ENCODE data around the gene PRPF19. TPM values are rescaled to one million over a fixed set of nuclear protein-coding genes. Genes with fewer than 3 reads are reported as not detected.

The PRPF19 gene
- total RNA-seq, 2 donors from 2014 or later = 42.0 to 52.2 TPM

- Histone ChIP-seq H3K4me1 (ENCODE audit: control insufficient read depth in 1 of 2, low read depth in 2 of 2) (no peaks in the 10 kb centered on the region), H3K27me3 (replicated peaks; ENCODE audit: insufficient read depth) (no peaks in the 10 kb centered on the region), H3K27ac (no peak overlapping the region), H3K36me3 (no peaks in the 10 kb centered on the region), H3K9me3 (no peaks in the 10 kb centered on the region), H3K4me3 (no peak overlapping the region)
- ATAC-seq (ENCODE audit: insufficient number of reproducible peaks, low FRiP score, low read depth) = no peak
- no peak for DNase-seq (ENCODE audit: low spot score)
- no peak for TF ChIP-seq CTCF (IDR thresholded peaks at IDR 0.05)
These were observed 42.5 kb downstream of the PRPF19 start for GRCh38 chr11:60863550-60864521.

DNA sequence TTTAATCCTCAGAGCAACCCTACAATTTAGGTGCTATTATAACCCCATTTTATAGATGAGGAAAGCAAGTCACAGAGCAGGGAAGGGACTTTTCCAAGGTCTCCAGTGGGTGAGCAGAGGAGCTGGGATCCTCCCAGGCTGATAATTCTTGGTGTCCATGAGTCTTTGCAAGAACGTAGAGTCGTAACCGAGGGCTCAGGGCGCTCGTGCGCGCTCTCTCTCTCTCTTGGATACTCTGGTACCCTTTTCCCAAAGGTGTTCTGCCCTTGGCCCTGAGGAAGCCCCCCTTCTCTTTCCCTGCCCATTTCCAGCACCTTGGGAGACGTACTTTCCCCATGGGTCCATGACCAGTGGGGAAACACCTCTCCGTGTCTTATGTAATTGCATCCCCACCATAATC, 44.2 kb downstream of the PRPF19 start:
- H3K27ac ChIP-seq = no peak overlapping the region
- H3K27me3 ChIP-seq (replicated peaks; ENCODE audit: insufficient read depth) = no peaks in the 10 kb centered on the region
- no peak for ATAC-seq (ENCODE audit: insufficient number of reproducible peaks, low FRiP score, low read depth)
- DNase-seq (ENCODE audit: low spot score) = no peak
- no peak overlapping the region for H3K4me3 ChIP-seq
- H3K4me1 ChIP-seq (ENCODE audit: control insufficient read depth in 1 of 2, low read depth in 2 of 2) = no peaks in the 10 kb centered on the region
- TF ChIP-seq CTCF (IDR thresholded peaks at IDR 0.05) = no peak
- H3K36me3 ChIP-seq = no peaks in the 10 kb centered on the region
- H3K9me3 ChIP-seq = no peaks in the 10 kb centered on the region

- ATAC-seq (ENCODE audit: insufficient number of reproducible peaks, low FRiP score, low read depth) (no peak), DNase-seq (ENCODE audit: low spot score) (no peak)
- no peak for TF ChIP-seq CTCF (IDR thresholded peaks at IDR 0.05)
These were observed 45.4 kb downstream of the PRPF19 start for GRCh38 chr11:60860943-60861342.

DNA sequence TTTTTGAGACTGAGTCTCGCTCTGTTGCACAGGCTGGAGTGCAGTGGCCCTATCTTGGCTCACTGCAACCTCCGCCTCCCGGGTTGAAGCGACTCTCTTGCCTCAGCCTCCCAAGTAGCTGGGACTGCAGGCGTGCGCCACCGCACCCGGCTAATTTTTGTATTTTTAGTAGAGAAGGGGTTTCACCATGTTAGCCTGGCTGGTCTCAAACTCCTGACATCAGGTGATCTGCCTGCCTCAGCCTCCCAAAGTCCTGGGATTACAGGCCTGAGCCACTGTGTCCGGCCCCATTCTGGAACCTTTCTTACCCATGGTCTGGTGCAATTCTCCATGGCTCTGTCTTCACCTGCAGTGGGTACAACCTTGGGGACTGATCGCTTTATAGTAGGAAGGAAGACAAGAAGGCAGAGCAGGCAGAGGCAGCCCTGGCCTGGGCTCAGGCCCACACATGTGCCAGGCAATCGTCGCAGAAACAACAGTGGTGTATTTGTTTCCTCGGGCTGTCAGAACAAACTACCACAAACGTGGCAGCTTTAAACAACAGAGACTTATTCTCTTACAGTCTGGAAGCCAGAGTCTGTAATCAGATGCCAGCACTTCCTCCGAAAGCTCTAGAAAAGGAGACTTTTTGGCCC, 46.7 kb downstream of the PRPF19 start:
- no peak for DNase-seq (ENCODE audit: low spot score)
- H3K27ac ChIP-seq = no peak overlapping the region
- H3K27me3 ChIP-seq (replicated peaks; ENCODE audit: insufficient read depth) = no peaks in the 10 kb centered on the region
- no peak overlapping the region for H3K4me3 ChIP-seq
- H3K9me3 ChIP-seq = no peaks in the 10 kb centered on the region
- TF ChIP-seq CTCF (IDR thresholded peaks at IDR 0.05) = no peak
- H3K4me1 ChIP-seq (ENCODE audit: control insufficient read depth in 1 of 2, low read depth in 2 of 2) = no peaks in the 10 kb centered on the region
- no peak for ATAC-seq (ENCODE audit: insufficient number of reproducible peaks, low FRiP score, low read depth)
- no peaks in the 10 kb centered on the region for H3K36me3 ChIP-seq

More at GRCh38 chr11:60860943-60861342, 45.4 kb downstream of the PRPF19 start:
- no peaks in the 10 kb centered on the region for H3K9me3 ChIP-seq
- no peaks in the 10 kb centered on the region for H3K36me3 ChIP-seq
- no peak overlapping the region for H3K27ac ChIP-seq
- H3K4me3 ChIP-seq = no peak overlapping the region
- no peaks in the 10 kb centered on the region for H3K27me3 ChIP-seq (replicated peaks; ENCODE audit: insufficient read depth)
- H3K4me1 ChIP-seq (ENCODE audit: control insufficient read depth in 1 of 2, low read depth in 2 of 2) = no peaks in the 10 kb centered on the region

DNA sequence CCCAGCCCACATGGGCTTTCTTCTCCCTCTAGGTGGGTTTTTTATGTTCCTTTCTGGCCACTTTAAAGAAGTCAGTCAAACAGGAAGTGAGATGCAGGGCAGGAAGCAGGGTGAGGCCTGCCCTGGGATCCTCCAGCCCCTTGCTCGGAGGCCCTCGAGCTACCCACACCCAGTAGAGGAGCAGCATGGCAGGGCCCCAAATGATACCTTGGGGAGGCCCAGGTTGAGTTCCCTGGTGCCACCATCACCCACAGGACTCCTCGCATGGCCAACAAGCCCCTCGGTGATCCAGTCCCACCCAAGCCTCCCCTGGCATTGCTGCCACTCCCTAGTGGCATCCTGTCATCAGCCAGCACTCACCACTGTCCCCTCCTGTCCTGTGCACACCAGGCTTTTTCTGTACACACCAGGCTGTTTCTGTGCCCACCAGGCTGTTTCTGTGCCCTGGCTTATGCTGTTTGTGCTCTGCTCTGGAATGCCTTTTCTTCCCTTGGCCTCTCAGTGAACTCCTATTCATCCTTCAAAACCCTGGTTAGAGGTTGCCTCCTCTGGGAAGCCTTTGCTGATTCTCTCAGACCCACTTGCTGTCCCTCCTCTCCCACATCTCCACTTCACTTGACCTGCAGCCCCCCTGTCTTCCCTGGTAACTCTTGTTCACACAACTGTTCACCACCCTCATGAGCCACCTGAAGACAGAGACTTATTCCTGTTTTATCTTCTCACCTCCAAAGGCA, 47.5 kb downstream of the PRPF19 start:
- no peak for ATAC-seq (ENCODE audit: insufficient number of reproducible peaks, low FRiP score, low read depth)
- Histone ChIP-seq H3K27me3 (replicated peaks; ENCODE audit: insufficient read depth) (no peaks in the 10 kb centered on the region), H3K4me3 (no peak overlapping the region)

More for the DNA sequence above, 47.5 kb downstream of the PRPF19 start:
- DNase-seq (ENCODE audit: low spot score) = no peak
- no peaks in the 10 kb centered on the region for H3K4me1 ChIP-seq (ENCODE audit: control insufficient read depth in 1 of 2, low read depth in 2 of 2)
- no peaks in the 10 kb centered on the region for H3K9me3 ChIP-seq
- H3K27ac ChIP-seq = no peak overlapping the region
- no peak for TF ChIP-seq CTCF (IDR thresholded peaks at IDR 0.05)
- no peaks in the 10 kb centered on the region for H3K36me3 ChIP-seq

All from thoracic aorta (tissue), 2 donors.